HG03521 (cell line): ENCODE measurements around the gene MYO7A.
"Not testable (repeated sequence)": the region's sequence is repeated elsewhere in the genome, so short reads cannot be mapped to it uniquely, and the experiment has no call there.

Experiments
- ATAC-seq: cut with Tn5 transposase; IDR thresholded peaks from one replicate; pipeline ENCODE4 v1.9.1; 2021; ENCODE audit warnings: mild to moderate bottlenecking, moderate library complexity; ENCODE audit not compliant: unreplicated experiment

Gene MYO7A

DNA sequence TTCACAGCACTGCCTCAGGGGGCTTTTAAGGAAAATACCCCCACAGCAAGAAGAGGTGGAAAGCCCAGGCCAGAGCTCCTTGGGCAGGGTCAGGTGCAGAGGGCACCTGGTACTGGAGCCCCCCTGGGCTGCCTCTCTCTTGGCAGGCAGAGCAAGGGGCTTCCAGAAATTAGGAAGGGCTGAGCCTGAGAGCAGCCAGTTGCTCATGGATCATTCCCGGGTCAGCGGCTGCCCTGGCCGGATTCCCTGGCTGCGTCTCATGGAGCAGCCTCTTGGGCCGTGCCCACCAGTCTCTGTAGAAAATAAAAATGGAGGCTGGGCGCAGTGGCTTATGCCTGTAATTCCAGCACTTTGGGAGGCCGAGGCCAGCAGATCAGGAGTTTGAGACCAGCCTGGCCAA, 35.7 kb upstream of the MYO7A start:
- no peak for ATAC-seq

DNA sequence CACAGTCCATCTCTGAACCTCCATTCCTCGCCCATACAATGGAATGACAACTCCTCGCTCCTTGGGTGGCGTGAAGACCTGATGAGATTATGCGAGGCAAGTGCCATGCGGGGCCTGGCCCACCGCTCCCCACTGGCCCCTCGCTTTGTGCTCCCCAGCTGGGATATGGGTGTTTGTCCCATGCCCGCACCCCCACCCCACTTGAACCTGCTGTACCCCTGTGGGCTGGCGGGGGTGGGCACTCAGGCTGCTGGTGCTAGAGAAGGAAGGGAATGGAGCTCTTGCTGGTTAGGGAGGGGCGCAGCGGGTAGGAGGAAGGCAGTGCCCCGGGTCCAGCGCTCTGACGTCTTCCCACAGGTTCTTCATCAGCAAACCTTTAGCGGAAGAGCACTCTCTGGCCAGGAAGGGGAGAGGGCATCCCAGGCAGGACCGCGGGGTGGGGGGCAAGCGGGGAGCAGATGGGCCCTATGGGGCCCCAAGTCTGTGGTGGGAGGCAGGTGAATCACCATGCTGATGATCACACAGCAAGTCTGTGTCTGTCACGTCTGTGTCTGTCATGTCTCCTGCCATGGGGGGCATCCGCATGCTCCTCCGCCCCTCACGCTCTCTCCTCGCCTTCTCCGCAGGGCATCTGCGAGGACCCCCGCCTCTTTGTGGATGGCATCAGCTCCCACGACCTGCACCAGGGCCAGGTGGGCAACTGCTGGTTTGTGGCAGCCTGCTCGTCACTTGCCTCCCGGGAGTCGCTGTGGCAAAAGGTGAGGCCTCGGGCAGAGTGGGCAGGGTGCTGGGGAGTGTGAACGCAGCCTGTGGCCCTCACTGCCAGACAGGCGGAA, 34.8 kb upstream of the MYO7A start:
- no peak for ATAC-seq

DNA sequence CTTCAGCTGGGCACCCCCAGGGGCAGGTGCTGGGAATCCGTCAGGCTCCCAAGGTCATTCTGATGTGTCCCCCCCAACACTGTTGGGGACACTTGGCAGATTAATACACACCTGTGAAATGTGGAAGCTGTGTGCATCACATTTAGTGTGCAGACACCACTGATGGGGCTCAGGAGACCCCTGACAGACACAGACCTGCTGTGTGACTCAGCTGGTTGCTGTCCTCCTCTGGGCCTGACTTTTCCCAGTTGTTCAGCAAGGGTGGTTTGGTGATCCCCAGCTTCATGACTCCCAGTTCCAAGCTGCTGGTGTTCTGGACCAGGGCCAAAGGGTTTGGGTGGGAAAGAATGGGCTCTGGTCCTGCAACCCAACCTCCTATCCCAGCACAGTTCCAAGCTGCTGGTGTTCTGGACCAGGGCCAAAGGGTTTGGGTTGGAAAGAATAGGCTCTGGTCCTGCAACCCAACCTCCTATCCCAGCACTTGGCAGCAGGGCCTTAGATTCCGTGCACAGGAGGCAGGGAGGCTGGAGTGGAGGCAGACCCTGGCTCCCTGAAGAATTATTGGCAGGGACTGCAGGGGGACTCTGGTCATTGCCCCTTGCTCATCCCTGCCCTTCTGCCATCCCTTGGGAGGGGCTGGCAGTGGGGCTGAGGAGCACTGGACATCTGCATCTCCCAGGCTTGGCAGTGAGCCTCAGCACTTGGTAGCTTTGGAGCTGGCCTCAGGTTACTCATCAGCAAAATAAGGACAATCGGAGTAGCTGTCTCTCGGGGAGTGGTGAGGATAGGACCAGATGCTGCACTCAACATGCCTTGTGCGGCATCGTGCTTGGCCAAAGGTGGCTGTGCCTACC, 33.8 kb upstream of the MYO7A start:
- no peak for ATAC-seq

DNA sequence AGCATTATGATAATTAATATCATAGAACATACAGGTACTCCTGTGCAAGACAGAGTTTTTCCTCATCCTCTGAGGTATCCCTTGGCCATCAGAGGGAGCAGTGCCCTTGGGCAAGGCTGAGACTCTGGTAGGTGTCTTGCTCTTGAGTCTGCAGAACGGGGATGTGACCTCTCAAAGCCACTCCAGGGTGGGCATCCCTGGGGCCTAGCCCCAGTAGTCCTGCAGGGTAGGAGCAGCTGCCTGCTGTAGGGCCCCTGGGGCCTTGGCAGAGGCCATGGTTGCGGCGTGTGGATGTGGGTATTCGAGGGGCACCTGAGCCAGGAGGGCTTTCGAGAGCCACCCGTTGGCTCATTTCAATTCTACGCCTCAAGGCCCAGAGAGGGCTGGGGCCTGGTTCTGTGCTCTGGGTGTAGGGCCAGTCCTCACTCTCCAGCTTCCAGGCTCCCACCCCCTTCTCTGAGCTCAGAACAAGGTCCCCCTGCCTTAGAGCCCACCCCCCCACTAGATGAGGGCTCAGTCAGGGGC, 33.1 kb upstream of the MYO7A start:
- ATAC-seq, result no peak

DNA sequence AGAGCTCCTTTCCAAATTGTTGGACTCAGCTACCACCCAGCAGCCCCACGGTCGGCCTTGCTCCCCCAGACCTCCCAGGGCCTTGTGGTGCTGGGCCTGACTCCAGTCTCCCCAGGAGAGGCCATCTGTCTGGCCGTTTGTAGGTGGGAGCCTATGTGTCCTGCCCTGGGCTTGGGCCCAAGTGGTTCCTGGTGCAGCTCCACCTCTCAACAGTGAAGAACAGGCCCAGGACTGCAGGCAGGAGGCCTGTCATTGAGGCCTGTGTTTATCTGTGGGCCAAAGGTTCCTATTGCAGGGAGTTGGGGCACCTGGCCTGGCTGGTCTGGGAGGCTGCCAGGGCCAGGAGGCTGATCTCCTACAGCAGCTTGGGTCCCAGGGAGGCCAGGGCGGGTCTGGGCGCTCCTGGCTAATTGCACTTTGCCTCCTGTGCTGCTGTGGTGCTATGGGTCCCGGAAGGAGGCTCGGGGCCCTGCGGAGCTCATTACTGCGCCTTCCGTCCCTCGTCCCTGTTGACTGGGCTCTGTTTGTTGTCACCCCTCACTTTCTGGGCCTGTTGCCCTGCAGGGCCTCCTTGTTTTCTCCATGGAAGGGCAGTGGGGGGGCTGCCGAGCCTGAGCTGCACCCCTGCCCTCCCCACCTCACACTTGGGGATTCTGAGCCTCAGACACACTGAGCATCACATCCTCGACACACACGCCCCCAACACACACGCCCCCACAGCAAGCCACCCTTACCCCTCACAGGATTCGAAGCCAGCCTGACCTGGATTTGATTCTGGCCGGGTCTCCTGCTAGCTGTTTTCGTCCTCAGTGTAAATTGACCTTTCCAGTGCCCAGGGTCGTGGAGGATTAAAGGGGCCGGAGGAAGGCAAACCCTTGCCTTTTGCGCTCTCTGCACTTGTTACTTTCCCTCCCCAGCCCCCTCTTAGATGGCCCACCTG, 32.2 kb upstream of the MYO7A start:
- ATAC-seq, result no peak

DNA sequence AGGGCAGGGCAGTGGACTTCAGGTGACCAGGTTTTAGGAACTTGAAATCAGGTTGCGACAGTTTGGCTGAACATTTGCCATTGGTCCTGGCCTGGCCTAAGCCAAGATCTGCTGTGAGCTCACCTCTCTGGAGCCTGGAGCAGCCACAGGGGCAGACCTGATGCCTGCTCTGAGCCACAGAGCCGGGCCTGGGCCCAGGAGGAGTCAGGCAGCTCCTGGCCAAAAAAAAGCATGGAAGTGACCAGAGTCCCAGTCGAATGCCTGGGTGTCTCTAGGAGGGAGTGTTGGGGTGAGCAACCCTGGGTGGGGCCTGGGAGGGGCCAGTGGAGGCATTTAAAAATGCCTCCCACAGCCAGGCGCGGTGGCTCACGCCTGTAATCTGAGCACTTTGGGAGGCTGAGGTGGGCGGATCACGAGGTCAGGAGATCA, 31.4 kb upstream of the MYO7A start:
- ATAC-seq, result no peak

DNA sequence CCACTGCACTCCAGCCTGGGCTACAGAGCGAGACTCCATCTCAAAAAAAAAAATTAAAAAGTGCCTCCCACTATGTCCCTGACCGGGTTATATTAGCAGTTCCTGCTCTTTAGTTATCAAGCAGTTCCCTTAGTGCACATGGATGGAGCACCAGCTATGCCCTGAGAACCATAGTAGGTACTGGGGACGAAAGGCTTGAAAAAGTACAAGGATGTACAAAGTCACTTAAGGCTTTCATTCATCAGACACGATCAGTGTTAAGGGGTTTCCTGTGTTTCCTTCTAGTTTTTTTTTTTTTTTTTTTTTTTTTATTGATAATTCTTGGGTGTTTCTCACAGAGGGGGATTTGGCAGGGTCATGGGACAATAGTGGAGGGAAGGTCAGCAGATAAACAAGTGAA, 30.9 kb upstream of the MYO7A start:
- not testable (repeated sequence) for ATAC-seq

DNA sequence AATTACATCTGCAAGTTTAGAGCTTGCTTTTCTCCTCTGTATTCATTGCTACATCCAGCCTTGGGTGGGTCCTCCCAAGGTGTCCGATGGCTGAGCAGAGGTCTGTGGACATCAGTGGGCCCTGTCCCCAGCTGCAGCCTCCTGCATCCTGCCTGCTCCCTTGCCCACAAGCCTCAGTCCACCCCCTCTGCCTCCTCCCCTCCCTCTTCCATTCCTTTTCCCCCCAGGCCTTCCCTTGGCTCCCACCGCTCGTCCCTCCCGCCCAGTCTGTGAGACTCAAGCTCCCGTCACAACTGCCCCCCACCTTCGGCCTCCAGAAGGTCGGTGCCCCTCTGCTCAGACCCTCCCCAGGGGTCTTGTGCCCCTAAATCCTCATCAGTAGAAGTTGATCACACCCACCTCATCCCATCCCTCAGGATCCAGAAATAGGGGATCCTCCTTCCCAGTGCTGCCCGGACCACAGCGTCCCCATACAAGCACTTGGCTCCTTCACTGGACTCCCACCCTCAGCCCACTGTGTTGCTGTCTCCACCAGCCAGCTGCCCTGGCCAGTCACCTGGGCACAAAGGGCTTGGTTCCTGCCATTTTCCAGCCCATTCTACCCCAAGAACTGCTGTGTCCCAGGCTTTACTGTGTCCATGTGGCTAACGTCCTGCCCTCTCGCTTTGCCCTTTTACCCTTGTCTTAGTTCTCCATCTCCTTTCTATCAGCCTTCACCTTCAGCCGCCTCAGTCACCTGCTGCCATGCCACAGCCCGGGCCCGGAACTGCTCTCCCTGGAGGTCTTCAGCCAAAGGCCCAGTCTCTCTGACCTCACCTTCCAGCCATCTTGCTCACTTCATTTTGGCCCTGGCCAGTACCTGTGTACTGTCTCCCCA, 27.6 kb upstream of the MYO7A start:
- ATAC-seq, result no peak

DNA sequence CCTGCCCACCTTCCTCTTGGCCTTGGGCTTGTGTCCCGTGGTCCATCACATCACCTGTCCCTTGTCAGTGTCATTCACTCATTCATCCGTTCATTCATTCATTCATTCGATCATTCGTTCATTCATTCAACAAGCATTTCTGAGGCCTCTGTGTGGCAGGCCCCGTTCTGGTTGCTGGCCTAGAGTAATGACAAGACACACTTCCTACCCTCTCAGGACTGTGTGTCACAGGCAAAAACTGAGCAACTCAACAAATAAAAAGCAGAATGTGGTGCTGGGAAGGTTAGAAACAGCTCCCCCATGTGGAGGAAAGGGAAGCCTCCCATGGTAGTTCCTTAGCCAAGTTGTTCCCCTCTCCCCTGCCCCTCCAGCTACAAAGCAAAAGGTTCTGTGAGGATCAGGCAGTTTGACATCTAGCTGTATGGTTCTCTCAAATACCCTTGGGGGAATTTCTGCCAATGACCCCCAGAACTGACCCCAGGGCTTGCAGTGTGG, 27.0 kb upstream of the MYO7A start:
- no peak for ATAC-seq

DNA sequence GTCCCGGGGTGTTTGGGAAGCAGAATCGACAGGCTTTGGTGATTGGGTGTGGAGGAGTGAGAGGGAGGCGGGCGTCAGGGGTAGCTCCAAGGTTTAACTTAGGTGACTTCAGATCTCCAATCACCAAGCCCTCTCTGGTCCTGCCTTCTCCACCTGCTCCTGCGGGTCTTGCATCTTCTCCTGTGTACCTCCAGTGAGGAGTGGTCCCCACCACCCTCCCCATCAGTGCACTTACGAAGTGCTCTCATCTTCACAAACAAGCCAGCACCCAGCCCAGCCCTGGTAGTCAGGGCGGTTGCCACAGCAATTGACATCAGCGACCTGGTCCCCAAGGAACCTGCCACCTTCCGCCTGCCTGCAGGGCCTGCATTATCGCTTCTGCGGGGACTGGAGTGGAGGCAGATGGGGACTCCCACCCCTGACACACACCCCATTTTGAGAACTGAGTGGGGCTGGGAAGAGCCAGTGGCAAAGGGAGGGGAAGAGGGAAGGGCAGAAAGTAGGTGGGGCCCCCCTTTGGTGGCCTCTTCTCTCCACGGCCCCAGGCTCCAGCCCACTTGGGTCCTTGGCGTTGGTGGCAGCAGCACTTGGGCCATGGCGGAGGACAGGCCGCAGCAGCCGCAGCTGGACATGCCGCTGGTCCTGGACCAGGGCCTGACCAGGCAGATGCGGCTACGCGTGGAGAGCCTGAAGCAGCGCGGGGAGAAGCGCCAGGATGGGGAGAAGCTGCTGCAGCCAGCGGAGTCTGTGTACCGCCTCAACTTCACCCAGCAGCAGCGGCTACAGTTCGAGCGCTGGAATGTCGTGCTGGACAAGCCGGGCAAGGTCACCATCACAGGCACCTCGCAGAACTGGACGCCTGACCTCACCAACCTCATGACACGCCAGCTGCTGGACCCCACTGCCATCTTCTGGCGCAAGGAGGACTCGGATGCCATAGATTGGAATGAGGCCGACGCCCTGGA, 25.5 kb upstream of the MYO7A start, which contains the start of gene OMP:
Gene OMP (plus strand): TSS at position 595 of the 965 bp plus-strand sequence. CDS start 0 bp downstream, at position 595.
- ATAC-seq, result no peak

DNA sequence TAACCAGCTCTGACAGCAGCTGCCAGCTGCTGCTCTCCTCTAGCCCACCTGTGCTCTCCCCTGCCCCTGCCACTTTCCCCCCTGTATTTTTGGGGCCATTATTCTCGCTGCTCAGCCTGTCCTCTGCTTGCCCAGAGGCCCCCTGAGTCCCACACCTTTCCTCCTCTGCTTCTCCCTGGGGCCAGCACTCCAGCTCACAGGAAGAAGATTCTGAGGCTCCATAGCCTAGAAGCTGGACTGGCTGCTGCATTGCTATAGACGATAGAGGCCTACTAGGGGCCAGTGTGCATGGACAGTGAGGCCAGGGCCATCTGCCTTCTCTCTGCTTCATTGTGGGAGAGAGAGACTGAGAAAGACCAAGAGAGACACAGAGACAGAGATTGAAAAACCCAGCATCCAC, 24.7 kb upstream of the MYO7A start:
- no peak for ATAC-seq

DNA sequence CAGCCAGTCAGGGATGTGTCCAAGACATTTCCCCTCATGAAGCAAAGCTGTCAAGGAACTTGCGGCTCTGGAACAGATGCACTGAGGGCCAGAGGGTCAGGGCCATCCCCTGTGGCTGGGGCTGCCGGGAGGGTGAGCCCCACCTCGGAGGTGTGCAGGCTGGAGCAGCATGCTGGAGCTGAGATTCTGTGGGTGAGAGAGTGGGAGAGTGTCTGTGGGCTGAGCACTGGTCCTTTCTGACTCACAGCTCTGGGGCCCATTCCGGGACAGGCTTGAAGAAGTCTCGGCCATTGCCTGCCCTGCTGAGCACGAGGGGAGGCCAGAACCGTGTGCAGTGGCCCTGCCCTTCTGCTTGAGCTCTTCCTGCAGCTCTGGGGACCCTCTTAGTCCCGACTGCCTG, 23.3 kb upstream of the MYO7A start:
- ATAC-seq, result no peak

DNA sequence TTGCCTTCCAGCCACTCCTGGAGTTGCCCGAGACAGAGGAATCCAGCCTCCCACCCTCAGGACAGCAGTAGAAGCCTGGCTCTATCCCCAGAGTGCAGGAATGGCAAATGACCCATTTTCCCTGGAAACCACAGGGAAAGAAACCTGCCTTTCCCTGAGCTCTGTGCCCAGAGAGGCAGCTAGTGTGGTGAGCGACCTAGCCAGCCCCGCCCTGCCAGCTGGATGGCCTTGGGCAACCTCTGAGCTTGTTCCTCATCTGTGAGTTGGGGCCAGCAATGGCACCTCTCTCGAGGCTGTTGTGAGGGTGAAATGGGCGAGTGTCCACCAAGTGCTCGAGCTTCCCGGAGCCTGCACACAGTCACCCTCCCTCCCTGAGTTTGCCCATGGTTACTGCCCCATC, 21.7 kb upstream of the MYO7A start:
- ATAC-seq, result no peak

DNA sequence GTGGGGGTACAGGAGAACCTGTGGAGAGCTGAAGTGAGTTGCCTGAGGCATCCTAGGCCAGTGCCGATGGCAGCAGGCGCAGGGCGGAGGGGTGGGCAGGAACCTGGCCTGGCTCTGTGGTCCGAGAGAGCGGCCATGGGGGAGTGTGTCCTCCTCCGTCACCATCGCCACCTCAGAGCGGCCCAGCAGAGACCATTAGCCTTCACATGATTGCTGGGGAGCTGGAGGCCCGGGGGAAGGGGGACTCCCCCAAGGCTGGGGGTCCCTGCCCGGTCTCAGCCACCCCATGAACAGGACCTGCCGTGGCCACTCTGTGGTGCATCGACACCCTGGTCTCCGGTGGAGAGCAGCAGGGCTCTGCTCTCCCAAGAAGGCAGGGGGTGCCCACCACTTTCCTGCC, 21.3 kb upstream of the MYO7A start:
- ATAC-seq, result no peak

DNA sequence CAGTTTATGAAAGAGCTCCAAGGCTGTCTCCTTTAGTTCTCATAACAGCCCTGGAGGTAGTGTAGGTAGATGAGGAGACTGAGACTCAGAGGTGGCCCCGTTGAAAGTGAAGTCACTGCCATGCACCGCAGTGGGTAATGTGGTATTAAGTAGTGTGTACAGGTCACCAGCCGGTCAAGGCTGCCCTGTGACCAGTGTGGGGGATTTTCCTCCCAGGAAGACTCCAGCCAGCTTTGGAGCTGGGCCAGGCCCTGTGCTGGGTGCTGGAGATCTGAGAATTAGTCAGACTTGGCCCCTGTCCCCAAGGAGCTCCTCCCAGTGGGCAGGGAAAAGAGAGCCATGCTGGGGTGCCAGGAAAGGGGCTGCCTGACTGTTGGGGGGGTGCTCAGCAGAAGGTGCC, 20.1 kb upstream of the MYO7A start:
- no peak for ATAC-seq

DNA sequence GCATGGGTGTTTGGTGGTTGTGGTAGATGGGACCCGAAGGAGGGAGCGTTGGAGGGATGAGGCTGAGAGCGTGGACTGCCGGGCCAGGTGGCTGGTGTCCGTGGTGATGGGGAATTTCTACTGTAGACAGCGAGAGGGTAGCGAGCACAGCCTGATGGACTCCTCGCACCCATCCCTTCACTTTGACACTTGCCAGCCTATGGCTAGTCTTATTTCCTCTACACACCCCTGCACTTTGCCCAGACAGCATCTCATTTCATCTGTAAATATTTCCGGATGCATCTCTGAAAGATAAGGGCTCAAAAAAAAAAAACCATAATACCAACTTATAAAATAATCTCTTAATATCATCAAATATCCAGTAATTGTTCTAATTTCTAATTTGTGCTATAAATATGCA, 19.6 kb upstream of the MYO7A start:
- ATAC-seq, result no peak

DNA sequence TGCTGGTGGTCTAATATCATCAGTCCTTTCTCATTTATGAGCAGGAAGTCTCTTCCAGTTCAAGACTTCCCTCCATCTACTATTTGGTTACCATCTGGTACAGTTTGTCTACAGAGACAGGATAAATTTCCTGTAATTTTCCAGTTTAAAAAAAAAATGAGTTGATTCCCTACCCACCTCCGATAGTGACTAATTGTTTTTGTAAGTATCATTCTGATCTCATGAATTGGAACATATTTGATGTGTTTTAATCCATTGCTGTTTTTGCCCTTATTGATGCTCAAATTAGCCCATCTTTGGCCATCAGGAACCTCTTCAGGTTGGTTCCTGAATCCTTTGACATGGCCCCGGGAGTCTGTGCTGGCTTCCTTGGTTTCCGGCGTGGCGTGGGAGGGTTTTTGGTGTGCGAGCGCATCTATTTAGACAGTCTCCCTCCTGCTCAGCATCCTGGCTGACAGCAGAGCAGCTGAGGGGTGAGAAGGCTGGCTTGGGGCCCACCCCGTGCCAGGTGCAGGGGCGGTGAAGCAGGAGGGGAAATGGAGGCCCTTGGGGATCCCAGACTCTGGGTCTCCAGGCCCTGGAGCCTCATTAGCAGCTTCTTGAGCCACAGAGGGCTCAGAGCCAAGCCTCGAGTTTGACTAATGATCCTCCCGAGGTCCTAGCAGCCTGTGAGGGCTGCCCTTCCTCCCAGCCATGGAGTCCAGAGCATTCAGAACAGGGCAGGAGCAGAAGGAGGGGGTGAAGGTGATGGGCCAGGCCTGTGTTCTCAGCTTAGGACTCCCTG, 18.6 kb upstream of the MYO7A start:
- ATAC-seq, result no peak

DNA sequence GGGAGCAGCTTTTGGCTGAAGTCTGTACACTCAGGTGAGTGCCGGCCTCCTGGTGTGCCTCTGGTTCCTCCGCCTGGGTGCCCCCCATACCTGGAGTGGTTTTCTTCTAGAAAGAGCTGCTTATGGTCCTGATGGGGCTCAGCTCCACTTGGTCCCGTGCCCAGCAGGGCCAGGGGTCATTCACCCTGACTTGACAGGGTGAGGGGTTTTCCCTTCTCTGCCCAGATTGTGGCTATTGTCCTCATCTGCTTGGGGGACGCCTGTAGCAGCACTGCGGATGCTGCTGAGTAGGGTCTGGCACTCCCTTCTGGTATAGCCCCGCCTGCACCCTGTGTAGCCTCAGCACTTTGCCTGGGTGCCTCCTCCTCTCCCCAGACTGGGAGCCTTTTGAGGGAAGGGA, 17.2 kb upstream of the MYO7A start:
- ATAC-seq, result no peak
